ENCODE measurements around the gene TARS3. TPM values are rescaled to one million over a fixed set of nuclear protein-coding genes. Genes with fewer than 3 reads are reported as not detected.

The TARS3 gene
- total RNA-seq, 4 donors from 2014 or later = 2.9 to 16.6 (median 7.8) TPM

DNA sequence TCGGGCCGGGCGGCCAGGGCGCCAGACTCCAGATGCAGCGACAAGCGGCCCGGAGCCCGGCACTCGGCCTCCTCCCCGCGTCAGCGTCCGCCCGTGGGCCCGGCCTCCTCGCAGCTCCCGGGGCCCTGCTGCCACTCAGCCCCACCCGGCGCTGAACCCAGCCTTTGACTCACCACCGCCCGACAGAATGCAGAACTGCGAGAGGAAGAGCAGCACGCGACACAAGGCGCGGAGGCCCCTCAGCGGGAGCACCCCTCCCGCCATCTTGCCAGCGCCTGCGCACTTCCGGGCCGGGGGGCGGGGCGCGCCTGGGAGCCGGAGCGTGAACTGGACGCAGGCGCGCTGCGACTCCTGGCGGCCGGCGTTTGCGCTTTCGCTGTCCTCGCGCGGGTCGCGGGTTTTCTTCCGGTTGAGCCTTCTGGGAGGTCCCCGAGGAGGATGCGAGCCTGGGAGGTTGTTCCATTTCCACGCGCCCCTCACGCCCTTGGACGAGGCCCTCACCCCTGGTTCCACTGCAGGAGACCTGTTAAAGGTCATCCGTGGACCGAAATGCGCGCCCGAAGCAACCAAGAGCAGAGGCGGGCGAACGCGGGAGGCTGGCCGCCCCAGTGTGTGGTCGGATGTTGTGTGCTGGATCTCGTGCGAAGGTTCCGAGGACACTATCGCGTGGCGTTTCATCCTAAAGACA lies 72.0 kb downstream of the TARS3 start, which contains the start of gene TM2D3:
TSS of gene TM2D3 (minus strand) at position 284 of the 688 bp plus-strand sequence. CDS start at position 264, 20 bp downstream.
- DNase-seq = peak; percentile 56
- H3K36me3 ChIP-seq = peaks cover 0 to 46% (median 0%) of the 10 kb centered on the region in 3 donors
- TF ChIP-seq, protein P1, sequence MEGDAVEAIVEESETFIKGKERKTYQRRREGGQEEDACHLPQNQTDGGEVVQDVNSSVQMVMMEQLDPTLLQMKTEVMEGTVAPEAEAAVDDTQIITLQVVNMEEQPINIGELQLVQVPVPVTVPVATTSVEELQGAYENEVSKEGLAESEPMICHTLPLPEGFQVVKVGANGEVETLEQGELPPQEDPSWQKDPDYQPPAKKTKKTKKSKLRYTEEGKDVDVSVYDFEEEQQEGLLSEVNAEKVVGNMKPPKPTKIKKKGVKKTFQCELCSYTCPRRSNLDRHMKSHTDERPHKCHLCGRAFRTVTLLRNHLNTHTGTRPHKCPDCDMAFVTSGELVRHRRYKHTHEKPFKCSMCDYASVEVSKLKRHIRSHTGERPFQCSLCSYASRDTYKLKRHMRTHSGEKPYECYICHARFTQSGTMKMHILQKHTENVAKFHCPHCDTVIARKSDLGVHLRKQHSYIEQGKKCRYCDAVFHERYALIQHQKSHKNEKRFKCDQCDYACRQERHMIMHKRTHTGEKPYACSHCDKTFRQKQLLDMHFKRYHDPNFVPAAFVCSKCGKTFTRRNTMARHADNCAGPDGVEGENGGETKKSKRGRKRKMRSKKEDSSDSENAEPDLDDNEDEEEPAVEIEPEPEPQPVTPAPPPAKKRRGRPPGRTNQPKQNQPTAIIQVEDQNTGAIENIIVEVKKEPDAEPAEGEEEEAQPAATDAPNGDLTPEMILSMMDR (IDR thresholded peaks at IDR 0.05) = peak; percentile 80 to 96 (median 92)
- TF ChIP-seq POLR2A (IDR thresholded peaks at IDR 0.05) = peak in 3 of 4 donors; percentile 93 to 98 (median 94)

GRCh38 chr15:101651554-101652097 lies 72.6 kb downstream of the TARS3 start:
- WGBS, 2 donors = 0% methylated on average over 11 to 16 of the region's 32 CpGs
- TF ChIP-seq, protein P1 (IDR thresholded peaks at IDR 0.05) = no peak
- no peak for TF ChIP-seq POLR2A (IDR thresholded peaks at IDR 0.05)
- DNase-seq = no peak
- Histone ChIP-seq H3K27me3 (no peaks in the 10 kb centered on the region), H3K9me3 (no peaks in the 10 kb centered on the region), H3K27ac (peak overlapping the region; percentile 95 to 99 (median 98)), H3K4me3 (peak overlapping the region; percentile 65 to 98 (median 86)), H3K4me1 (peaks cover 10 to 52% (median 18%) of the 10 kb centered on the region in 3 donors), H3K36me3 (peaks cover 0 to 46% (median 0%) of the 10 kb centered on the region in 3 donors)
- intact Hi-C loops (cut with DNase I) = no loop called here

More for the DNA sequence above, 72.0 kb downstream of the TARS3 start, which contains the start of gene TM2D3:
- peak within 1 kb of the TSS; percentile 95 to 99 (median 98) for H3K27ac ChIP-seq
- peak within 1 kb of the TSS; percentile 65 to 98 (median 86) for H3K4me3 ChIP-seq
- 0% methylated on average over 17 of the region's 75 CpGs; no CpG with 5 or more reads in 1 of the 2 donors for WGBS, 2 donors
- intact Hi-C loops (cut with DNase I) = no loop called here
- H3K4me1 ChIP-seq = peaks cover 10 to 52% (median 18%) of the 10 kb centered on the region in 3 donors
- H3K9me3 ChIP-seq = no peaks in the 10 kb centered on the region
- no peaks in the 10 kb centered on the region for H3K27me3 ChIP-seq

DNA sequence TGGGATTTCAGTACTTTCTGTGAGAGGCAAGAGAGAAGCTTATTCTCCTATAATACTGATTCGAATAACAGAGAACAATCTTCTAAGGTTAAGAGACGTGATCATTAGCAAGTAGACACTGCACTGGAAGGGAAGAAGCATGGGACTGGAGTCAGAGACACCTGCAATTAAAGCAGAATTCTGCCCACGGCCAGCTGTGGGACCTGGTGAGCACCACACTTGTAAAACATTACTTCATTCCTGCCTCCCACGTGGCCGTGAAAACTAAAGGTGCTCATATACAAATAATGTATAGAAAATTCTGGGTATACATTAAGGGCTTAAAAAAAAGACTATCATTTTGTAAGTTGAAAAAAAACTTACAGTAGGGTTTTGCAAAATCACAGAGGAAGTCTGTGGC lies 74.1 kb downstream of the TARS3 start:
- Histone ChIP-seq H3K9me3 (no peaks in the 10 kb centered on the region), H3K4me1 (peaks cover 10 to 52% (median 18%) of the 10 kb centered on the region in 3 donors), H3K36me3 (peaks cover 0 to 50% (median 0%) of the 10 kb centered on the region in 3 donors), H3K27ac (peak overlapping the region in 1 of 4 donors; percentile 95), H3K27me3 (no peaks in the 10 kb centered on the region), H3K4me3 (peak overlapping the region in 1 of 4 donors; percentile 93)
- no peak for DNase-seq
- intact Hi-C loops (cut with DNase I) = no loop called here
- 64 to 71% methylated on average over 5 of the region's 5 CpGs for WGBS, 2 donors
- TF ChIP-seq, protein P1 (IDR thresholded peaks at IDR 0.05) = no peak
- no peak for TF ChIP-seq POLR2A (IDR thresholded peaks at IDR 0.05)

DNA sequence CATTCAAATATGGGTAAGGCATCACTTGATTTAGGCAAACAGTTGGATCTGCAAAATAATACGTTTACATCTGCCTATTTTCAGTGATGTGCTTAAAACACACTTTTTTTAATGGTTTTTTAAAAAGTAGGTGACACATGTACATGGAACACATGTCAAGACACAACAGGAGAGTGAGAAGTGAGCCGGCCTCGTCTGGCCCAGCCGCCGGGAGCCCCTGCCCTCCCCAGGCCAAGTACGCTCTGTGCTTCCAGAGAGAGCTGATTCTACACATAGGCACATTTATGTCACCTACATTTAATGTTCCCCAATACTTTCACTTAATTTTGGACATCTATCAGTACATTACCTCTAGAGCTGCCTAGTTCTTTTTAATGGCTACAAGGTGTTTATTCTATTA lies 75.9 kb downstream of the TARS3 start:
- no peak for DNase-seq
- Histone ChIP-seq H3K36me3 (peaks cover 8 to 67% (median 11%) of the 10 kb centered on the region in 3 donors), H3K9me3 (no peaks in the 10 kb centered on the region), H3K4me3 (no peak overlapping the region), H3K4me1 (peaks cover 9 to 48% (median 18%) of the 10 kb centered on the region in 3 donors), H3K27me3 (no peaks in the 10 kb centered on the region), H3K27ac (no peak overlapping the region)
- intact Hi-C loops (cut with DNase I) = loop anchor here (5.0 kb wide), 1 partner anchor 351 kb away; the partner anchor contains the start of gene SNRPA1
- TF ChIP-seq, protein P1 (IDR thresholded peaks at IDR 0.05) = no peak
- TF ChIP-seq POLR2A (IDR thresholded peaks at IDR 0.05) = no peak
- 85 to 87% methylated on average over 6 of the region's 6 CpGs for WGBS, 2 donors

DNA sequence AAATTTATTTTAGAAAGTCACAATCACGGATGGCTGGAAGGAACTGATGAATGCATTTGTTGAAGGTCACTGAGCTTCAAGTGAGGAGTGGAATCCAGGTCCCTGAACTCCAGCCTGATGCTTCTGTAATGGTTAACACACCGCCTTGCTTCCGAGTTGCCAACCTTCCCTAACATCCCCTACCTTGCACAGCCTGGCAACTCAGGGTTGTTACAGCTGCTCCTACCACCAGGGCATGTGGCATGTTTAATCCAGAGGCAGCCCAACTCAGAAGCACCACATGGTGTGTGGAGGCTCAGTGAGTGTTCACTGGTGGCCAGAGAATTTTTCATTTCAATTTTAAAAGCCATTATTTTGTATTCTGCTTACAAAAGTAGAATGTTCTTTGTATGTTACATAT lies 77.0 kb downstream of the TARS3 start:
- Histone ChIP-seq H3K36me3 (peaks cover 8 to 78% (median 11%) of the 10 kb centered on the region in 3 donors), H3K4me3 (no peak overlapping the region), H3K27ac (no peak overlapping the region), H3K27me3 (no peaks in the 10 kb centered on the region), H3K4me1 (peaks cover 7 to 45% (median 18%) of the 10 kb centered on the region in 3 donors), H3K9me3 (no peaks in the 10 kb centered on the region)
- intact Hi-C loops (cut with DNase I) = loop anchor here (5.0 kb wide), 1 partner anchor 350 kb away; the partner anchor contains the start of gene SNRPA1
- no peak for DNase-seq
- no peak for TF ChIP-seq POLR2A (IDR thresholded peaks at IDR 0.05)
- TF ChIP-seq, protein P1 (IDR thresholded peaks at IDR 0.05) = no peak
- 90 to 91% methylated on average over 3 of the region's 3 CpGs for WGBS, 2 donors
